ENCODE measurements around the gene TMC3.

- TF ChIP-seq CTCF (IDR thresholded peaks at IDR 0.05; ENCODE audit: poor library complexity) (no peak), EZH2phosphoT487 (IDR thresholded peaks at IDR 0.05; ENCODE audit: low read depth, severe bottlenecking, unreplicated experiment) (no peak)
Observed at GRCh38 chr15:81351651-81352050, 22.4 kb downstream of the TMC3 start.

Measured in hepatocyte (in vitro differentiated cells).